HCT116 (cell line): Measurements from ENCODE around the gene SCGB3A1. TPM values are rescaled to one million over a fixed set of nuclear protein-coding genes. Genes with fewer than 3 reads are reported as not detected.

ENCODE experiments used
- ATAC-seq: fragments of 200-7000 bp; cut with Tn5 transposase; 2 replicates; pipeline ENCODE4 v1.9.1; 2020; ENCODE audit warnings: mild to moderate bottlenecking, moderate library complexity
- BruUV-seq: library from RNA; stranded (reverse); fragments of 400-500 nt; replicated peaks from 2 replicates; lab custom pipeline; 2021; lab: Mats Ljungman, UMichigan
- CTCF ChIA-PET: fragments of 300-600 bp; sonication (Branson Sonifier 250); formaldehyde crosslinking; loops from one replicate; lab custom pipeline; 2021; ENCODE audit warnings: antibody characterized with exemption; lab: Charles Lee
- POLR2A ChIA-PET: fragments of 300-600, 350-600 bp; sonication (Branson Sonifier 250); formaldehyde crosslinking; loops from one replicate; lab custom pipeline; 2021; ENCODE audit warnings: antibody characterized with exemption; lab: Charles Lee
- RAD21 ChIA-PET, 2 experiments: fragments of 300-600 bp; sonication (Branson Sonifier 250); formaldehyde crosslinking; loops; one replicate each; lab custom pipeline; 2023; ENCODE audit warnings: low total read pairs in 2 of 2; ENCODE audit not compliant: uncharacterized antibody in 2 of 2, unreplicated experiment in 2 of 2, low non-redundant PET in 1 of 2; lab: Charles Lee
- DNase-seq: peaks from one replicate; pipeline ENCODE4 v3.0.0-alpha.2; 2010; ENCODE audit warnings: low read depth, low spot score
- H2AFZ ChIP-seq: fragments of 200-600 bp; shearing (Covaris generic), sonication (generic); 2 replicates; pipeline ENCODE4 v1.6.1; 2017; ENCODE audit warnings: low read depth, mixed run types, mixed read lengths, antibody characterized with exemption, low read length; ENCODE audit not compliant: poor library complexity, severe bottlenecking
- H3K27ac ChIP-seq: 2 replicates; pipeline ENCODE4 v1.5.1; 2012; ENCODE audit warnings: low read depth, low read length
- H3K27me3 ChIP-seq: fragments of 200-600 bp; sonication (generic); 2 replicates; pipeline ENCODE4 v1.6.1; 2016; ENCODE audit warnings: mixed run types, low read length, mixed read lengths; ENCODE audit not compliant: insufficient read depth
- H3K36me3 ChIP-seq, 2 experiments: fragments of 200-500 bp in 1 of 2; fragments of 200-600 bp in 1 of 2; sonication (Bioruptor generic) in 1 of 2; sonication (generic) in 1 of 2; 2 replicates each; pipeline versions ENCODE4 v1.5.1 to v1.6.1; 2014 to 2016; ENCODE audit warnings: low read length in 2 of 2, inconsistent platforms in 1 of 2, mixed read lengths in 1 of 2, mixed run types in 1 of 2; ENCODE audit not compliant: insufficient read depth in 2 of 2, control insufficient read depth in 1 of 2
- H3K4me1 ChIP-seq, 2 experiments: fragments of 200-600 bp in 1 of 2; sonication (generic) in 1 of 2; 2 replicates each; pipeline versions ENCODE4 v1.5.1 to v1.6.1; 2012 to 2017; ENCODE audit warnings: low read length in 2 of 2, inconsistent platforms in 1 of 2, mild to moderate bottlenecking in 1 of 2, mixed read lengths in 1 of 2, mixed run types in 1 of 2, moderate library complexity in 1 of 2; ENCODE audit not compliant: insufficient read depth in 2 of 2, control insufficient read depth in 1 of 2
- H3K4me2 ChIP-seq: fragments of 200-600 bp; sonication (generic); 2 replicates; pipeline ENCODE4 v1.6.1; 2017; ENCODE audit warnings: mixed run types, low read length, mixed read lengths
- H3K4me3 ChIP-seq, 2 experiments: fragments of 200-600 bp in 1 of 2; sonication (generic) in 1 of 2; replicated peaks in 1 of 2; 2 replicates each; pipeline ENCODE4 v1.5.1; 2011 to 2016; ENCODE audit warnings: low read length in 2 of 2, control low read depth in 1 of 2, low read depth in 1 of 2, mild to moderate bottlenecking in 1 of 2, mixed read lengths in 1 of 2, mixed run types in 1 of 2
- H3K79me2 ChIP-seq: fragments of 200-600 bp; sonication (generic); 2 replicates; pipeline ENCODE4 v1.6.1; 2017; ENCODE audit warnings: mild to moderate bottlenecking, mixed run types, low read length, moderate library complexity, mixed read lengths; ENCODE audit not compliant: insufficient read depth
- H3K9ac ChIP-seq: fragments of 200-600 bp; sonication (generic); 2 replicates; pipeline ENCODE4 v1.6.1; 2016; ENCODE audit warnings: low read length, mixed read lengths
- H3K9me2 ChIP-seq: fragments of 200-600 bp; sonication (generic), shearing (Covaris generic); 2 replicates; pipeline ENCODE4 v1.6.1; 2017; ENCODE audit warnings: mixed run types, mild to moderate bottlenecking, moderate library complexity; ENCODE audit not compliant: insufficient read depth
- H3K9me3 ChIP-seq, 2 experiments: fragments of 200-500 bp in 1 of 2; fragments of 200-600 bp in 1 of 2; sonication (Bioruptor generic) in 1 of 2; sonication (generic) in 1 of 2; 2 replicates each; pipeline ENCODE4 v1.6.1; 2014 to 2017; ENCODE audit warnings: low read length in 2 of 2, mixed read lengths in 2 of 2, inconsistent platforms in 1 of 2, low read depth in 1 of 2, mild to moderate bottlenecking in 1 of 2, mixed run types in 1 of 2, moderate library complexity in 1 of 2; ENCODE audit not compliant: control insufficient read depth in 1 of 2, insufficient read depth in 1 of 2
- H4K20me1 ChIP-seq: fragments of 200-600 bp; sonication (generic), shearing (Covaris generic); 2 replicates; pipeline ENCODE4 v1.6.1; 2017; ENCODE audit warnings: mixed run types, mild to moderate bottlenecking, moderate library complexity; ENCODE audit not compliant: insufficient read depth
- CBX3 ChIP-seq: IDR thresholded peaks from 2 replicates; pipeline ENCODE4 v1.6.1; 2012; ENCODE audit warnings: low read depth
- CEBPB ChIP-seq: IDR thresholded peaks from 2 replicates; pipeline ENCODE4 v1.6.1; 2012; ENCODE audit warnings: low read depth
- CTCF ChIP-seq, 3 experiments: fragments of 200-600 bp in 1 of 3; sonication (generic) in 1 of 3; IDR thresholded peaks in 2 of 3; conservative IDR thresholded peaks in 1 of 3; 2 replicates each; pipeline ENCODE4 v1.5.1; 2012 to 2017; ENCODE audit warnings: low read depth in 2 of 3, low read length in 2 of 3, antibody characterized with exemption in 1 of 3, borderline replicate concordance in 1 of 3, control low read depth in 1 of 3, mild to moderate bottlenecking in 1 of 3, mixed read lengths in 1 of 3, mixed run types in 1 of 3, moderate library complexity in 1 of 3; ENCODE audit not compliant: insufficient read depth in 1 of 3
- EGR1 ChIP-seq: IDR thresholded peaks from 2 replicates; pipeline ENCODE4 v1.6.1; 2012; ENCODE audit warnings: low read depth
- ELF1 ChIP-seq: IDR thresholded peaks from 2 replicates; pipeline ENCODE4 v1.6.1; 2012; ENCODE audit warnings: low read depth, borderline replicate concordance
- EZH2 ChIP-seq: fragments of 200-600 bp; sonication (generic); IDR thresholded peaks from 2 replicates; pipeline ENCODE4 v1.6.1; 2017; ENCODE audit warnings: antibody characterized with exemption, mixed run types
- EZH2phosphoT487 ChIP-seq: fragments of 200-600 bp; IDR thresholded peaks from 2 replicates; pipeline ENCODE4 v1.6.1; 2018; ENCODE audit warnings: antibody characterized with exemption, borderline replicate concordance
- POLR2A ChIP-seq: IDR thresholded peaks from 2 replicates; pipeline ENCODE4 v1.7.0; 2011; ENCODE audit warnings: borderline replicate concordance; ENCODE audit not compliant: insufficient read depth, insufficient read length; ENCODE audit errors: extremely low read depth
- POLR2AphosphoS5 ChIP-seq: IDR thresholded peaks from 2 replicates; pipeline ENCODE4 v1.6.1; 2011; ENCODE audit warnings: mild to moderate bottlenecking, low read depth, low read length, moderate library complexity
- SIN3A ChIP-seq: IDR thresholded peaks from 2 replicates; pipeline ENCODE4 v1.6.1; 2012; ENCODE audit warnings: low read depth
- SRF ChIP-seq: IDR thresholded peaks from 2 replicates; pipeline ENCODE4 v1.6.1; 2012; ENCODE audit warnings: low read depth
- TCF7L2 ChIP-seq: IDR thresholded peaks from 2 replicates; pipeline ENCODE4 v1.7.0; 2011; ENCODE audit warnings: borderline replicate concordance, inconsistent platforms; ENCODE audit not compliant: insufficient read depth, insufficient read length; ENCODE audit errors: extremely low read depth
- ZFX ChIP-seq: fragments of 450-650 bp; IDR thresholded peaks from 2 replicates; pipeline ENCODE4 v1.6.1; 2017
- intact Hi-C: fragments of 100-400 bp; cut with micrococcal nuclease; formaldehyde crosslinking; loops from 2 replicates; pipeline ENCODE4 v1.10.0; 2022
- total RNA-seq: library from RNA; stranded (reverse); gene quantifications from one replicate; pipeline ENCODE4 v1.2.1, GENCODE V29; 2021; ENCODE audit not compliant: unreplicated experiment
- TF ChIP-seq, protein P1 (sequence below): IDR thresholded peaks from 2 replicates; pipeline ENCODE4 v1.6.1; 2012
- TF ChIP-seq, protein P2 (sequence below): IDR thresholded peaks from 2 replicates; pipeline ENCODE4 v1.6.1; 2011; ENCODE audit warnings: mild to moderate bottlenecking, low read length, moderate library complexity; ENCODE audit not compliant: insufficient replicate concordance; ENCODE audit errors: extremely low read depth

Gene SCGB3A1
- total RNA-seq, 1 experiment from 2014 or later = not detected

- Histone ChIP-seq H3K4me3 (no peak overlapping the region), H3K27ac (no peak overlapping the region), H3K79me2 (no peaks in the 10 kb centered on the region), H3K9me3 (no peaks in the 10 kb centered on the region), H3K4me1 (0 out of 4 replicates have a peak, but pooled peaks cover 0 to 3% of the 10 kb centered on the region in 2 experiments), H3K27me3 (no peaks in the 10 kb centered on the region), H3K4me2 (no peak overlapping the region), H2AFZ (no peak overlapping the region), H3K9me2 (no peaks in the 10 kb centered on the region), H4K20me1 (no peaks in the 10 kb centered on the region), H3K9ac (no peak overlapping the region), H3K36me3 (no peaks in the 10 kb centered on the region)
- RAD21 ChIA-PET = no interaction called here
- ATAC-seq (no peak), DNase-seq (no peak)
- no peak for TF ChIP-seq CEBPB
- TF ChIP-seq, protein P1, sequence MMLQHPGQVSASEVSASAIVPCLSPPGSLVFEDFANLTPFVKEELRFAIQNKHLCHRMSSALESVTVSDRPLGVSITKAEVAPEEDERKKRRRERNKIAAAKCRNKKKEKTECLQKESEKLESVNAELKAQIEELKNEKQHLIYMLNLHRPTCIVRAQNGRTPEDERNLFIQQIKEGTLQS = no peak
- TF ChIP-seq, protein P2, sequence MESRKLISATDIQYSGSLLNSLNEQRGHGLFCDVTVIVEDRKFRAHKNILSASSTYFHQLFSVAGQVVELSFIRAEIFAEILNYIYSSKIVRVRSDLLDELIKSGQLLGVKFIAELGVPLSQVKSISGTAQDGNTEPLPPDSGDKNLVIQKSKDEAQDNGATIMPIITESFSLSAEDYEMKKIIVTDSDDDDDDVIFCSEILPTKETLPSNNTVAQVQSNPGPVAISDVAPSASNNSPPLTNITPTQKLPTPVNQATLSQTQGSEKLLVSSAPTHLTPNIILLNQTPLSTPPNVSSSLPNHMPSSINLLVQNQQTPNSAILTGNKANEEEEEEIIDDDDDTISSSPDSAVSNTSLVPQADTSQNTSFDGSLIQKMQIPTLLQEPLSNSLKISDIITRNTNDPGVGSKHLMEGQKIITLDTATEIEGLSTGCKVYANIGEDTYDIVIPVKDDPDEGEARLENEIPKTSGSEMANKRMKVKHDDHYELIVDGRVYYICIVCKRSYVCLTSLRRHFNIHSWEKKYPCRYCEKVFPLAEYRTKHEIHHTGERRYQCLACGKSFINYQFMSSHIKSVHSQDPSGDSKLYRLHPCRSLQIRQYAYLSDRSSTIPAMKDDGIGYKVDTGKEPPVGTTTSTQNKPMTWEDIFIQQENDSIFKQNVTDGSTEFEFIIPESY = no peak
- no peak for TF ChIP-seq CBX3
- no peak for TF ChIP-seq CTCF (IDR thresholded peaks at IDR 0.05 in 2 of 3, conservative IDR thresholded peaks at IDR 0.05 in 1 of 3; ENCODE audit: borderline replicate concordance in 1 of 3, insufficient read depth in 1 of 3, low read depth in 2 of 3, low read length in 2 of 3)
- no peak for TF ChIP-seq POLR2AphosphoS5
- TF ChIP-seq ELF1 = no peak
- TF ChIP-seq EGR1 = no peak
- TF ChIP-seq ZFX = no peak
- TF ChIP-seq EZH2 = no peak
- no peak for TF ChIP-seq POLR2A
- TF ChIP-seq SRF = no peak
- no peak for TF ChIP-seq SIN3A
- no peak for TF ChIP-seq EZH2phosphoT487
- no peak for TF ChIP-seq TCF7L2
- no TSS peak for BruUV-seq
- CTCF ChIA-PET = no interaction called here
- intact Hi-C loops = loop anchor here (5.0 kb wide), 2 partner anchors 407 to 482 kb away; no protein-coding TSS in a partner anchor
- POLR2A ChIA-PET = no interaction called here
Measured at GRCh38 chr5:180609386-180609785, 18.1 kb upstream of the SCGB3A1 start.
